K562 (cell line): ENCODE results near the gene C1QTNF6. TPM values are rescaled to one million over a fixed set of nuclear protein-coding genes. Genes with fewer than 3 reads are reported as not detected.

Source experiments
- E2F6 ChIP-seq, 2 experiments: IDR thresholded peaks; 2 replicates each; pipeline ENCODE4 v1.6.1; 2011; ENCODE audit warnings: borderline replicate concordance in 1 of 2, control low read depth in 1 of 2, low read depth in 1 of 2, low read length in 1 of 2, mild to moderate bottlenecking in 1 of 2, mixed read lengths in 1 of 2, moderate library complexity in 1 of 2; ENCODE audit not compliant: insufficient read depth in 1 of 2, insufficient read length in 1 of 2, poor library complexity in 1 of 2, severe bottlenecking in 1 of 2; ENCODE audit errors: extremely low read depth in 1 of 2
- GABPB1 ChIP-seq: sonication (generic); formaldehyde crosslinking; IDR thresholded peaks from 2 replicates; pipeline ENCODE4 v1.8.0; 2022; ENCODE audit warnings: mild to moderate bottlenecking, missing genetic modification reagents
- PCBP2 ChIP-seq: fragments of 200-400 bp; formaldehyde crosslinking; IDR thresholded peaks from 2 replicates; pipeline ENCODE4 v1.6.1; 2018; ENCODE audit warnings: low read length, low read depth, mild to moderate bottlenecking, moderate library complexity; ENCODE audit not compliant: poor library complexity, severe bottlenecking
- PHF8 ChIP-seq: fragments of 200-600 bp; sonication (generic); IDR thresholded peaks from 2 replicates; pipeline ENCODE4 v1.6.1; 2012; ENCODE audit warnings: mixed run types, mild to moderate bottlenecking, inconsistent platforms, low read length, moderate library complexity, borderline replicate concordance
- POLR2AphosphoS5 ChIP-seq: IDR thresholded peaks from 2 replicates; pipeline ENCODE4 v1.6.1; 2011; ENCODE audit warnings: mild to moderate bottlenecking, low read depth, low read length, moderate library complexity; ENCODE audit not compliant: control insufficient read depth, insufficient read depth
- THRAP3 ChIP-seq: fragments of 450-650 bp; IDR thresholded peaks from 2 replicates; pipeline ENCODE4 v1.6.1; 2016; ENCODE audit warnings: mild to moderate bottlenecking, inconsistent platforms, borderline replicate concordance
- TRIM28 ChIP-seq: fragments of 450-650 bp; IDR thresholded peaks from 2 replicates; pipeline ENCODE4 v1.6.1; 2017
- ZC3H4 ChIP-seq: sonication (generic); formaldehyde crosslinking; IDR thresholded peaks from 2 replicates; pipeline ENCODE4 v1.9.0; 2021; ENCODE audit warnings: missing genetic modification reagents, borderline replicate concordance
- ZNF165 ChIP-seq: fragments of 250-450 bp; sonication (Bioruptor Pico); IDR thresholded peaks from 2 replicates; pipeline ENCODE4 v1.4.0; 2020; ENCODE audit warnings: borderline replicate concordance
- ZNF318 ChIP-seq, 2 experiments: fragments of 450-650 bp; IDR thresholded peaks; 2 replicates each; pipeline ENCODE4 v1.6.1; 2016; ENCODE audit warnings: mild to moderate bottlenecking in 2 of 2, borderline replicate concordance in 1 of 2, low read depth in 1 of 2, moderate library complexity in 1 of 2
- polyA plus RNA-seq, 8 experiments: library from polyadenylated mRNA; depleted of rRNA in 4 of 8; stranded (reverse) in 5 of 8; unstranded in 3 of 8; fragments of >200 nt; fragmentation: Nextera tagmentation in 2 of 8; fragmentation: Illumina TruSeq in 1 of 8; extraction: Ambion mirVana in 2 of 8; extraction: Trizol in 1 of 8; gene quantifications; 2 replicates each; pipeline versions ENCODE4 v1.2.1 to v1.2.3, GENCODE V29; 2011 to 2014; ENCODE audit warnings: inconsistent platforms in 1 of 8, missing spikeins in 1 of 8
- total RNA-seq, 7 experiments: library from RNA; depleted of rRNA in 6 of 7; stranded (reverse); fragments of >200 nt in 6 of 7; fragmentation: Illumina TruSeq in 2 of 7; extraction: Trizol in 2 of 7; gene quantifications; 2 replicates each; pipeline versions ENCODE4 v1.2.1 to v1.2.3, GENCODE V29; 2011 to 2021; ENCODE audit warnings: low replicate concordance in 1 of 7
- TF ChIP-seq, protein P1 (sequence below): sonication (generic); formaldehyde crosslinking; IDR thresholded peaks from 2 replicates; pipeline ENCODE4 v1.8.0; 2022; ENCODE audit warnings: missing genetic modification reagents, mild to moderate bottlenecking, borderline replicate concordance
- TF ChIP-seq, protein P2 (sequence below): fragments of 250-450 bp; sonication (Bioruptor Pico); IDR thresholded peaks from 2 replicates; pipeline ENCODE4 v1.5.0; 2021
- TF ChIP-seq, protein P3 (sequence below): sonication (generic); formaldehyde crosslinking; IDR thresholded peaks from 2 replicates; pipeline ENCODE4 v1.8.1; 2022; ENCODE audit warnings: missing genetic modification reagents

C1QTNF6 gene
- total and polyA plus RNA-seq, 9 of the 15 experiments (the other 6 are each of a cell fraction or from before 2014, with no cell fraction given), result 0.18 to 0.92 (median 0.55) TPM

DNA sequence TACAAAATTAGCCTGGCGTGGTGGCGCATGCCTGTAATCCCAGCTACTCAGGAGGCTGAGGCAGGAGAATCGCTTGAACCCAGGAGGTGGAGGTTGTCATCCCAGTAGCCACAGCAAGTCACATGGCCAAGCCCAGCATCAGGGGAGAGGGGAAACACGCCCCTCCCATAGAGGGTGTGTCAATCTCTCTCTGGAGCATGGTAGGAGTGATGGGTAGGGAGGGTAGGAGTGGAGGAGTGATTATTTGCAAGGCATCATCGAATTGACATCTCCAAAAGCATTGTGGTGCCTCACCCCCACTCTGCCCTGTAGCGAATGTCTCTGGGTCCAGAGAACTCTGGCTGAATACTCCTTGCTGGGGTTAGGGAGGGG is 30.3 kb upstream of the C1QTNF6 start (continued):
- TF ChIP-seq ZNF318 (IDR thresholded peaks at IDR 0.05; ENCODE audit: borderline replicate concordance in 1 of 2, low read depth in 1 of 2), result no peak
- TF ChIP-seq, protein P1, sequence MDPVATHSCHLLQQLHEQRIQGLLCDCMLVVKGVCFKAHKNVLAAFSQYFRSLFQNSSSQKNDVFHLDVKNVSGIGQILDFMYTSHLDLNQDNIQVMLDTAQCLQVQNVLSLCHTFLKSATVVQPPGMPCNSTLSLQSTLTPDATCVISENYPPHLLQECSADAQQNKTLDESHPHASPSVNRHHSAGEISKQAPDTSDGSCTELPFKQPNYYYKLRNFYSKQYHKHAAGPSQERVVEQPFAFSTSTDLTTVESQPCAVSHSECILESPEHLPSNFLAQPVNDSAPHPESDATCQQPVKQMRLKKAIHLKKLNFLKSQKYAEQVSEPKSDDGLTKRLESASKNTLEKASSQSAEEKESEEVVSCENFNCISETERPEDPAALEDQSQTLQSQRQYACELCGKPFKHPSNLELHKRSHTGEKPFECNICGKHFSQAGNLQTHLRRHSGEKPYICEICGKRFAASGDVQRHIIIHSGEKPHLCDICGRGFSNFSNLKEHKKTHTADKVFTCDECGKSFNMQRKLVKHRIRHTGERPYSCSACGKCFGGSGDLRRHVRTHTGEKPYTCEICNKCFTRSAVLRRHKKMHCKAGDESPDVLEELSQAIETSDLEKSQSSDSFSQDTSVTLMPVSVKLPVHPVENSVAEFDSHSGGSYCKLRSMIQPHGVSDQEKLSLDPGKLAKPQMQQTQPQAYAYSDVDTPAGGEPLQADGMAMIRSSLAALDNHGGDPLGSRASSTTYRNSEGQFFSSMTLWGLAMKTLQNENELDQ (CRISPR knock-in tag), result no peak
- no peak for TF ChIP-seq GABPB1 (CRISPR knock-in tag)
- TF ChIP-seq ZC3H4 (CRISPR knock-in tag), result no peak
- TF ChIP-seq ZNF165 (CRISPR knock-in tag), result no peak
- no peak for TF ChIP-seq E2F6 (IDR thresholded peaks at IDR 0.05; ENCODE audit: borderline replicate concordance in 1 of 2, extremely low read depth in 1 of 2, insufficient read depth in 1 of 2, insufficient read length in 1 of 2, low read depth in 1 of 2, low read length in 1 of 2, poor library complexity in 1 of 2, severe bottlenecking in 1 of 2)
- no peak for TF ChIP-seq THRAP3
- no peak for TF ChIP-seq POLR2AphosphoS5
- TF ChIP-seq PHF8, result no peak
- TF ChIP-seq TRIM28, result no peak
- TF ChIP-seq, protein P2, sequence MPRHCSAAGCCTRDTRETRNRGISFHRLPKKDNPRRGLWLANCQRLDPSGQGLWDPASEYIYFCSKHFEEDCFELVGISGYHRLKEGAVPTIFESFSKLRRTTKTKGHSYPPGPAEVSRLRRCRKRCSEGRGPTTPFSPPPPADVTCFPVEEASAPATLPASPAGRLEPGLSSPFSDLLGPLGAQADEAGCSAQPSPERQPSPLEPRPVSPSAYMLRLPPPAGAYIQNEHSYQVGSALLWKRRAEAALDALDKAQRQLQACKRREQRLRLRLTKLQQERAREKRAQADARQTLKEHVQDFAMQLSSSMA, result no peak
- TF ChIP-seq PCBP2, result no peak
- TF ChIP-seq, protein P3, sequence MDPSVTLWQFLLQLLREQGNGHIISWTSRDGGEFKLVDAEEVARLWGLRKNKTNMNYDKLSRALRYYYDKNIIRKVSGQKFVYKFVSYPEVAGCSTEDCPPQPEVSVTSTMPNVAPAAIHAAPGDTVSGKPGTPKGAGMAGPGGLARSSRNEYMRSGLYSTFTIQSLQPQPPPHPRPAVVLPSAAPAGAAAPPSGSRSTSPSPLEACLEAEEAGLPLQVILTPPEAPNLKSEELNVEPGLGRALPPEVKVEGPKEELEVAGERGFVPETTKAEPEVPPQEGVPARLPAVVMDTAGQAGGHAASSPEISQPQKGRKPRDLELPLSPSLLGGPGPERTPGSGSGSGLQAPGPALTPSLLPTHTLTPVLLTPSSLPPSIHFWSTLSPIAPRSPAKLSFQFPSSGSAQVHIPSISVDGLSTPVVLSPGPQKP (CRISPR knock-in tag), result no peak
